Measurements from ENCODE around the gene KRT82. TPM values are rescaled to one million over a fixed set of nuclear protein-coding genes. Genes with fewer than 3 reads are reported as not detected.

The KRT82 gene
- total RNA-seq, 4 donors from 2014 or later, result 1.3 to 40.7 (median 7.6) TPM

DNA sequence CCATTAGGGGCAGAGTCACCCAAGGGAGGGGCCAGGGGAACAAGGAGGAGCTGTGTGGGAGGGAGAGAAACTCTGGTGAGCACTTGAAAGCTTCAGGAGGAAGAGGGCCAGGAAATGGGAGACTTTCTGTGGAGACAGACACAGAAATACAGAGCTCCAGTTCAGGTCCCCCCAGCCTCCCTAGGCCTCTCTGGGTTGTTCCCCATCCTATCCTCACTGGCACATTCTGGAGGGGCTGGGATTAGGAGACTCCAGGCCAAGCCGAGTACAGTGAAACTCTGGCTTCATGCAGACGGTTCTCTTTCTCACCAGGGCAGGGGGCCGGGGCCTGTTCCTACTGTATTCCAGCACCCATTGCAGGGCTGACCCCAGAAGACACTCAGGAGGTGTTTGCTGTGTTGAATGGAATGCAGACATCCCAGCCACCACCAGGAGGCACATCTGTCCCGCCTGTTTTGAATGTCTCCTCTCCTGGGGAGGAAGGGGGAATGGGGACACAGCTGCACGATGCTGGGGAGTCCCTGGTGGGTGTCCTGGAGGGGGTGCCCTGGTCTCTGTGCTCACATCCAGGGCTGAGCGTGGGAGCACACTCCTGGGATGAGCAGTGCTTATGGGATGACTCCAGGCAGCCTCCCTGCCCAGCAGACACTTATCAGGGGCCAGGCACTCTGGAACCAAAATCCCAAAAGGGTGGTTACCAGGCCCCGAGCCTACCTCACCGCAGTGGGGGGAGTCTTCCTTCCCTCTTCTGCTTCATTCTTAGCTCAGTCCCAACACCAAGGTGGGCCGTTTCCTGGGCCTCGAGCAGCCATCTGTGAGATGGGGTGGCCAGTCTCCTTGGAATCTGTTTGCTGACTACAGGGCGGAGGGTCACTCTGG is 15.2 kb downstream of the KRT82 start:
- Histone ChIP-seq H3K9me3 (no peaks in the 10 kb centered on the region), H3K27me3 (no peaks in the 10 kb centered on the region), H3K4me3 (no peak overlapping the region), H3K27ac (peak overlapping the region; percentile 1), H3K4me1 (peaks cover 47% of the 10 kb centered on the region), H3K36me3 (no peaks in the 10 kb centered on the region)
- no peak for DNase-seq (ENCODE audit: low spot score in 2 of 2)
- 83% methylated on average over 5 of the region's 11 CpGs for WGBS
- no peak for TF ChIP-seq POLR2A (IDR thresholded peaks at IDR 0.05)
- no peak for TF ChIP-seq POLR2AphosphoS5 (IDR thresholded peaks at IDR 0.05)
- no peak for TF ChIP-seq EP300 (IDR thresholded peaks at IDR 0.05)
- TF ChIP-seq, protein P1, sequence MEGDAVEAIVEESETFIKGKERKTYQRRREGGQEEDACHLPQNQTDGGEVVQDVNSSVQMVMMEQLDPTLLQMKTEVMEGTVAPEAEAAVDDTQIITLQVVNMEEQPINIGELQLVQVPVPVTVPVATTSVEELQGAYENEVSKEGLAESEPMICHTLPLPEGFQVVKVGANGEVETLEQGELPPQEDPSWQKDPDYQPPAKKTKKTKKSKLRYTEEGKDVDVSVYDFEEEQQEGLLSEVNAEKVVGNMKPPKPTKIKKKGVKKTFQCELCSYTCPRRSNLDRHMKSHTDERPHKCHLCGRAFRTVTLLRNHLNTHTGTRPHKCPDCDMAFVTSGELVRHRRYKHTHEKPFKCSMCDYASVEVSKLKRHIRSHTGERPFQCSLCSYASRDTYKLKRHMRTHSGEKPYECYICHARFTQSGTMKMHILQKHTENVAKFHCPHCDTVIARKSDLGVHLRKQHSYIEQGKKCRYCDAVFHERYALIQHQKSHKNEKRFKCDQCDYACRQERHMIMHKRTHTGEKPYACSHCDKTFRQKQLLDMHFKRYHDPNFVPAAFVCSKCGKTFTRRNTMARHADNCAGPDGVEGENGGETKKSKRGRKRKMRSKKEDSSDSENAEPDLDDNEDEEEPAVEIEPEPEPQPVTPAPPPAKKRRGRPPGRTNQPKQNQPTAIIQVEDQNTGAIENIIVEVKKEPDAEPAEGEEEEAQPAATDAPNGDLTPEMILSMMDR (IDR thresholded peaks at IDR 0.05), result peak in 1 of 2 donors; percentile 66

DNA sequence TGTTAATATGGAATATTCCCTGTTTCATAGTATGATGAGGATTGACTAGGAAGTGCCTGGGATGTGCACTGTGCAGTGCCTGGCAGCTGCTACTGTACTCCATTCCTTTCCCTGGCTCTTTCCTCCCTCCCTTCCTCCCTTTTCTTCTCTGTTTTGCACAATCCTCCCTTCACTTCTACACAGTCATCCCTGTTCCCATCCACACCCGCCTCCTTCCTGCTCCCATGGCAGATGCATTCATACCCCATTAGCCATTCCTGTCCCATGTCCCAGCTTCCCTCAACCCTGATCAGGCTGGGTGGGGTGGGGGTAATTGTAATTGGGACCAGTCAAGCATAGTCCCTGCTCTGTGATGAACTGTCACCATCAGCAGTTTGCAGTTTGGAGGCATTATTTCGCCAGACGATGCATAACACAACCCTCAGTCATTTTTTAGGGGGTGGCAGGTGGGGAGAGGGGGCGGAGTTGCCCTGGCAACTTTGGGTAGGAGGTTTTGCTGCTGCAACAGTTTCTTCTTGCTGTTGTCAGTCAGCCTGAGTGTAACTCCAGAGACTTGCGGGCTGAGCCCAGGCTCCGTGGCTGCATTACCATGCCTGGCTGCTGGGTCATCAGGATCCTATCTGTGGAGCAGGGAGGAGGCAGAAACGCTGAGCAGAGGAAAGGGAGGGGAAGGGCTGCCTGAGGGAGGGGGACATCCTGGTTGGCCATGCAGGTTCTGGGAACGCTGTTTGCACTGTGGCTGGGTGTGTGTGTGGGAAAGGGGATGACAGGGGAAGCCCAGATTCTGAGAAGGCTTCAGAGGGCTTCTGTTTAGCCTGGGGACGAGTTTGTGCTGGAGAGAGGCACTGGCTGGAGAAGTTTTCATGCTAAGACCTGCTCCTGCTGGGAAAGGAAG is 16.6 kb downstream of the KRT82 start:
- H3K27ac ChIP-seq, result peak overlapping the region; percentile 38
- no peaks in the 10 kb centered on the region for H3K36me3 ChIP-seq
- H3K4me3 ChIP-seq, result no peak overlapping the region
- no peaks in the 10 kb centered on the region for H3K9me3 ChIP-seq
- peaks cover 45% of the 10 kb centered on the region for H3K4me1 ChIP-seq
- no peak for TF ChIP-seq EP300 (IDR thresholded peaks at IDR 0.05)
- no peak for TF ChIP-seq POLR2AphosphoS5 (IDR thresholded peaks at IDR 0.05)
- TF ChIP-seq, protein P1 (IDR thresholded peaks at IDR 0.05), result no peak
- no peak for TF ChIP-seq POLR2A (IDR thresholded peaks at IDR 0.05)
- DNase-seq (ENCODE audit: low spot score in 2 of 2), result no peak
- H3K27me3 ChIP-seq, result peaks cover 4% of the 10 kb centered on the region
- WGBS, result 37% methylated on average over 6 of the region's 9 CpGs

GRCh38 chr12:52387859-52388258 is 18.3 kb downstream of the KRT82 start:
- Histone ChIP-seq H3K4me1 (peaks cover 45% of the 10 kb centered on the region), H3K27ac (no peak overlapping the region), H3K27me3 (peaks cover 4% of the 10 kb centered on the region), H3K9me3 (no peaks in the 10 kb centered on the region), H3K36me3 (no peaks in the 10 kb centered on the region), H3K4me3 (no peak overlapping the region)
- no peak for TF ChIP-seq POLR2AphosphoS5 (IDR thresholded peaks at IDR 0.05)
- TF ChIP-seq, protein P1 (IDR thresholded peaks at IDR 0.05), result no peak
- TF ChIP-seq EP300 (IDR thresholded peaks at IDR 0.05), result no peak
- no peak for TF ChIP-seq POLR2A (IDR thresholded peaks at IDR 0.05)
- WGBS, result 85% methylated on average over 2 of the region's 2 CpGs
- DNase-seq (ENCODE audit: low spot score in 2 of 2), result no peak

- DNase-seq (ENCODE audit: low spot score in 2 of 2), result no peak
- no peaks in the 10 kb centered on the region for H3K36me3 ChIP-seq
- 97% methylated on average over 11 of the region's 11 CpGs for WGBS
- peaks cover 24% of the 10 kb centered on the region for H3K4me1 ChIP-seq
- H3K27ac ChIP-seq, result no peak within 1 kb of the TSS
- H3K9me3 ChIP-seq, result no peaks in the 10 kb centered on the region
- H3K27me3 ChIP-seq, result peaks cover 4% of the 10 kb centered on the region
- H3K4me3 ChIP-seq, result no peak within 1 kb of the TSS
- TF ChIP-seq EP300 (IDR thresholded peaks at IDR 0.05) (no peak), POLR2AphosphoS5 (IDR thresholded peaks at IDR 0.05) (no peak), POLR2A (IDR thresholded peaks at IDR 0.05) (no peak)
- TF ChIP-seq, protein P1 (IDR thresholded peaks at IDR 0.05), result no peak
Measured at GRCh38 chr12:52385226-52385702, 20.9 kb downstream of the KRT82 start, which contains the start of gene KRT84. KRT84 (minus strand) TSS chr12:52385652; CDS start chr12:52385585, 67 bp downstream.

Measured in suprapubic skin (tissue), 4 donors.